ENCODE measurements around the gene ADAM10.

DNA sequence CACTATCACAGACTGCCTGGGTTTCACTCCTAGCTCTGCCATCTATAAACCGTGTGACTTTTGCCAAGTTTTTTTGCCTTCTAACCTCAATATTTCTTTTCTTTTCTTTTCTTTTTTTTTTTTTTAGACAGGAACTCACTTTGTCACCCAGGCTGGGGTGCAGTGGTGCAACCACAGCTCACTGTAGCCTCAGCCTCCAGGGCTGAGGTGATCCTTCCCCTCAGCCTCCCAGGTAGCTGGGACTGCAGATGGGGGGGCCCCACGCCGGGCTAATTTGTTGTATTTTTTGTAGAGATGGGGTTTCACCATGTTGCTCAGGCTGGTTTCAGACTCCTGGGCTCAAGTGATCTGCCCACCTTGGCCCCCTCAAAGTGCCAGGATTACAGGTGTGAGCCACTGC, 3.2 kb upstream of the ADAM10 start:
- TF ChIP-seq, protein P1, sequence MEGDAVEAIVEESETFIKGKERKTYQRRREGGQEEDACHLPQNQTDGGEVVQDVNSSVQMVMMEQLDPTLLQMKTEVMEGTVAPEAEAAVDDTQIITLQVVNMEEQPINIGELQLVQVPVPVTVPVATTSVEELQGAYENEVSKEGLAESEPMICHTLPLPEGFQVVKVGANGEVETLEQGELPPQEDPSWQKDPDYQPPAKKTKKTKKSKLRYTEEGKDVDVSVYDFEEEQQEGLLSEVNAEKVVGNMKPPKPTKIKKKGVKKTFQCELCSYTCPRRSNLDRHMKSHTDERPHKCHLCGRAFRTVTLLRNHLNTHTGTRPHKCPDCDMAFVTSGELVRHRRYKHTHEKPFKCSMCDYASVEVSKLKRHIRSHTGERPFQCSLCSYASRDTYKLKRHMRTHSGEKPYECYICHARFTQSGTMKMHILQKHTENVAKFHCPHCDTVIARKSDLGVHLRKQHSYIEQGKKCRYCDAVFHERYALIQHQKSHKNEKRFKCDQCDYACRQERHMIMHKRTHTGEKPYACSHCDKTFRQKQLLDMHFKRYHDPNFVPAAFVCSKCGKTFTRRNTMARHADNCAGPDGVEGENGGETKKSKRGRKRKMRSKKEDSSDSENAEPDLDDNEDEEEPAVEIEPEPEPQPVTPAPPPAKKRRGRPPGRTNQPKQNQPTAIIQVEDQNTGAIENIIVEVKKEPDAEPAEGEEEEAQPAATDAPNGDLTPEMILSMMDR (IDR thresholded peaks at IDR 0.05) = no peak
- TF ChIP-seq POLR2A (IDR thresholded peaks at IDR 0.05) = no peak
